ENCODE measurements around the gene SHLD3. TPM values are rescaled to one million over a fixed set of nuclear protein-coding genes. Genes with fewer than 3 reads are reported as not detected.
"Not testable (repeated sequence)": the region's sequence is repeated elsewhere in the genome, so short reads cannot be mapped to it uniquely, and the experiment has no call there.

SHLD3 gene
- total RNA-seq, 1 donor from 2014 or later: 5.8 TPM

GRCh38 chr5:65676056-65676455 lies 51.2 kb downstream of the SHLD3 start:
- intact Hi-C loops (cut with micrococcal nuclease): not testable (repeated sequence)

Other genes with a start within 250 kb of the SHLD3 start
- 0.88 and 1.1 TPM in 2 replicates for gene ADAMTS6, start 143.1 kb upstream of the SHLD3 start, total RNA-seq
- gene CENPK, start 61.9 kb upstream of the SHLD3 start, total RNA-seq: 74.4 and 77.8 TPM in 2 replicates
- gene PPWD1, start 61.7 kb upstream of the SHLD3 start, total RNA-seq: 62.0 and 63.3 TPM in 2 replicates
- gene TRIM23, start 694 bp upstream of the SHLD3 start, total RNA-seq: 9.3 and 10.1 TPM in 2 replicates
- gene TRAPPC13, start within 50 bp of the SHLD3 start, total RNA-seq: 27.8 and 30.1 TPM in 2 replicates
- 17.8 and 19.1 TPM in 2 replicates for gene SGTB, start 97.1 kb downstream of the SHLD3 start, total RNA-seq
- gene NLN, start 97.2 kb downstream of the SHLD3 start, total RNA-seq: 7.9 and 12.1 TPM in 2 replicates

All from T-helper 1 cell treated with Interleukin-12 subunit alpha and Interleukin-12 subunit beta and Interleukin-4 antibody, amounts not matched to agents 30 ng/mL and 1 ng/mL, for 36 hours (primary cell).